Measurements from ENCODE around the gene ITGA3.
A peak's percentile ranks its signal among the peaks of the same experiment; 100 is the strongest.

ITGA3 gene

DNA sequence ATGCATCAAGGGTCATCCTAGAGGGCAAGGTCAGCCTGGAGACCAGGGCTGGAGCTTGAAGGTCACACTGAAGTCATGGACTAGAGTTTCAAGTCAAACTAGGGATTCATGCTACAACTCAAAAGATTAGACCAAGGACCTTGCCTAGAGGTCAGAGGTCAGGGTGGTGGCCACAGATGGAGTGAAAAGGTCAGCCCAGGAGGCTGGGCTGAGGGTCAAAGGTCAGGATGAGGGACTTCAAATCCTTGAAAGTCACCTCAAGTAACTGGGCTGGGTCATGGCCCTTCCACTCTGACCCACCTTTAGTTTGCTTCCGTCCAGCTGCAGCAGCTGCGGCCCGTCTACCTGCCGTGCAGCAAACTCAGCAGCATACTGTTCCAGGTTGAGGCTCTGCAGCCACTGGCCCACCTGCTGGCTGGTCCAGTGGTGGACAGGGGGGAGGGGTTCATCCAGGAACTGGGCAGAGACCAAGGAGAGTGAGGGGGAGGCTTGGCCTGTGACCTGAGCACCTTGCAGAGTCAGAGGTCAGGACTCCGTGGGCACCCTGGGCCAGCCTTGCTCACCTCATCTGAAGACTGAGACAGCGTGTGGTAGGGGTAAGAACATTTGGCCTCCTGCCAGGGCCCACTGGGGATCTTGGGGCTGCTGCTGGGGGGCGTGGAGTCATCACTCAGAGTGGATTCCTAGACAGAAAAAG is 57.9 kb downstream of the ITGA3 start:
- no peak for DNase-seq

DNA sequence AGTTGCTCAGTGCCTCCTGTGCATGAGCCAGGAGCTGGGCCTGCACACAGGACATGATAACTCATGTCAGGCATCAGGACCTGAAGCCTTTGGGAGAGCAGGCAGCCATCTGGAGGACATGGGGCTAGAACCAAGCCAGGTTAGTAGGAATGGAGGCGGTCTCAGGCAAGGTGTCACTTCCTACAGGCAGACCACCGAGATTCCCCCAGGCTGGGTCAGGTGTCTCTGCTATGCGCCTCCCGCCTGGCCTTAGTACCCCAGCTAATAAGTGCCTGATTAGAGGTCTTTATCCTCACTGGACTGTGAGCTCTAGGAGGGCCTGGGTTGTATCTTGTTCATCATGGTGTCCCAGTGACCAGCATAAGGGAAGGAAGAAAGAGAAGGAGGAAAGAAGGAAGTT is 58.5 kb downstream of the ITGA3 start:
- no peak for DNase-seq

DNA sequence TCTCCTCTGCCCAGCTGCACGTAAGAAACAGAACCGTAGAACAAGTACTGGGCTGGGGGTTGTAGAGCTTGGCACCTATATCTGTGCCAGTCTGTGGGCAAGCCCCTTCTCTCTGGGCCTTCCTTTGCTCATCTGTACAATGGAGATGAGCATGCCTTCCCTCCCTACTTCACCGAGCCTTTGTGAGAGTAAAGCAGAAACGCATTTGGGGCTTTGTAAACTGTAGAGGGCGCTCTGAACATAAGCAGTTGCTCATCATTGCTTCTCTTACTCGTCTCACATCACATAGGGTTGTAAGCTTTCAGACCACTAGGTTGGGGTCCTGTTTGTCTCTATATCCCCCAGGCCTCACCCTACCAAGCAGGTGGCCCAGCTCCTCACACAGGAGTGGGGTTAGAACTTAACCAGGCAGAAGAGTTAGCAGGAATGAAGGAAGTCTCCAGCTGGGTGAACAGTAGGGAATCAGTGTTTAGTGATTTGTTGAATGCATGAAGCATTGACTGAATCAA is 59.0 kb downstream of the ITGA3 start:
- peak; percentile 54 for DNase-seq

DNA sequence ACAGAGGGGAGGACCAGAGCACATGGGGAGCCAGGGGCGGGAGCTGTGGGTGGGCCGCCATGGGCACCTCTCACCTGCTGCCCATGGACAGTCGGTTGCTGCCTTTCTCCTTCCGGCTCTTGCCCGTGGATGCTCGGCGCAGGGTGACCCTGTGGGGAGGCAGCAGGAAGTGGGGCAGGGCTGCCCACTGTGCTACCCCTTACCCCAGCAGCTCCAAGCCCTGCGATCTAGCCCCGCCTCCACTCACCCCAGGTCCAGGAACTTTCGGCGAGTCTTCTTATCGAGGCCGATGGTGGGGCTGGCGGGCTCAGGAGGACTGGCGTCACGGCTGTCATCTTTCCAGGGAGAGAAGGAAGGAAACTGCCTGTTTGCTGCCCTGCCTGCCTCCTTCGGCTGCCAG is 59.8 kb downstream of the ITGA3 start:
- DNase-seq, result no peak

DNA sequence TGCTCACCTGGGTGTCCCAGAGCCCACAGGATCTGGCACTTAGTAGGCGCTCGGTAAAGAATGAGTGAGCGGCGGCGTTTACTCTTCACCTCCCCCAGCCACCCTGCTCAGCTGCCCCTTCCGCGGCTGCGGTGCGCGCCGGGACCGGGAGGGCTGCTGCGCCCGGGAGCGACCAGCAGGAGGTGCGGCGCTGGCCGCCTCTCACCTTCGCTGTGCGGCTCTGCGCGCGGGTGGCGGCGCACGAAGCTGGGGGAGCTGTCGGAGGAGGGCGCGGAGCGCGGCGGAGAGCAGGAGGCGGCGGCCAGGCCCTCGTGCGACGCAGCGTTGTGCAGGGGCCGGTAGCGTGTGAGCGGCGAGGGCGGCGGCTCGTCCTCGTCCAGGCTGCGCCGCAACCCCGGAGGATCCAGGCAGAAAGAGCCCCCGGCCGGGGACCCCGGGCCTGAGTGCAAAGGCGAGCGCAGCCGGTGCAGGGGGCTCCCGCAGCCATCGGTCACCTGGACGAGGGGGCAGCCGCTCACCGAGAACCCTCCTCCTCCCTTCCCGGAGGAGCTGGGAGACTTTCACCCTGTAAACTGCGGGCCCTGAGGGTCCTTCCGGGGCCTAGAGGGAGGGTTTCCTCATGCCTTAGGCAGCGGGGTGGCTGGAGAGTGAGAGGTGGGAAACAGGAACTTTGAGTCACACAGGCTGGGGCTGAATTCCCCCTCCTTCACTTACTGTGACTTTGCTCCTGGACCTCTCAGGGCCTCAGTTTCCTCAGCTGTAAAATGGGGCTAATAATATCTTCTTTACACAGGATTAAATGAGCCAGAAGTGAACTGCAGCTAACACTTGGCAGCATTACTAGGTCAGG is 61.5 kb downstream of the ITGA3 start:
- DNase-seq, result no peak

DNA sequence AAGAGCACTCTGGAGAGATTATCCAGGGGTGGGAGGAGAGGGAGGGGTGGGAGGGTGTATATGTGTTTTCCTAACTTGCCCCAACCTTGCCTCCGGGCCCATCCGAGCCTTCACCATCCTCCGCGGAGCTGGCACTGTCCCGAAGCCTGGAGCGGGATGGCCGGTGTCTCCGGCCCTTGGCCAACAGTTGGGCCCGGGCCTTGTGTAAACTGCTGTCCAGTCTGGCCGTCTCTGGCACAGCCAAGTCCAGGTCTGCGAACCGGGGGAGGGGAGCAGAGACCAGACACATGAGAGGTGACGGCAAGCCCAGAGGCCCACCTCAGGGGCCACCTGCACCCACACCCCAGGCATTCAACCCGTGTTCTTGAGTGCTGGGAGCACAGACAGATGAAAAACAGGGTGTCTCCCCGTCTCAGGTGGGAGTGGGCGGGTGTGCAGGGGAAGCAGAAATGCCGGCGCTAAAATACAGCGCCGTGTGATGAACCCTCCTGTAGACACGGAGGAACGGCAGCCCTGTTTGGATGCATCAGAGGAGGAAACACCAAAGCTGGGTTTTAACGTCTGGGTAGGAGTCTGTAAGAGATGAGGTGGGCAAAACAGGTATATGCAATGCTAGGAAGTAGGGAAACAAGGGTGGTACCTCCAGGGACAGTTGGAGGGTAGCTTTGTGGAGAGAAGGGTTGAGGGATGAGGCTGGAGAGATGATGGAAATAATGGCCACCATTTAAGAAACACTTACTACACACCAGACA is 62.3 kb downstream of the ITGA3 start:
- no peak for DNase-seq

DNA sequence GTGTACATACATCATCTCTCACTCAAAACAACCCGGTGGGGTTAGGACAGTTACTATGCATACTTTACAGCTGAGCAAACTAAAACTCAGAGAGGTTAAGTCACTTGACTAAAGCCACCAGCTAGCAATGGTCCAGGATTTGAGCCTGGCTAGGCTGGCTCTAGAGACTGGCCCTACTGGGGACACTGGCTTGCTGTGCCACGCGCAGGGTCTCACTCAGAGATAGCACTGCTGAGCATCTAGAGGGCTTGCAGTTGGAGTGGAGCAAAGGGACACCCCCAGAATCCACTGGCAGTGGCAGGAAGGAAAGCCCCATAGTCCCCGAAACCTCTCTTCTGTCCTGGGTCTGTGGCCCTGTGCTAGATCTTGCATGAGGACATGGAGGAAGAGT is 62.9 kb downstream of the ITGA3 start:
- no peak for DNase-seq

DNA sequence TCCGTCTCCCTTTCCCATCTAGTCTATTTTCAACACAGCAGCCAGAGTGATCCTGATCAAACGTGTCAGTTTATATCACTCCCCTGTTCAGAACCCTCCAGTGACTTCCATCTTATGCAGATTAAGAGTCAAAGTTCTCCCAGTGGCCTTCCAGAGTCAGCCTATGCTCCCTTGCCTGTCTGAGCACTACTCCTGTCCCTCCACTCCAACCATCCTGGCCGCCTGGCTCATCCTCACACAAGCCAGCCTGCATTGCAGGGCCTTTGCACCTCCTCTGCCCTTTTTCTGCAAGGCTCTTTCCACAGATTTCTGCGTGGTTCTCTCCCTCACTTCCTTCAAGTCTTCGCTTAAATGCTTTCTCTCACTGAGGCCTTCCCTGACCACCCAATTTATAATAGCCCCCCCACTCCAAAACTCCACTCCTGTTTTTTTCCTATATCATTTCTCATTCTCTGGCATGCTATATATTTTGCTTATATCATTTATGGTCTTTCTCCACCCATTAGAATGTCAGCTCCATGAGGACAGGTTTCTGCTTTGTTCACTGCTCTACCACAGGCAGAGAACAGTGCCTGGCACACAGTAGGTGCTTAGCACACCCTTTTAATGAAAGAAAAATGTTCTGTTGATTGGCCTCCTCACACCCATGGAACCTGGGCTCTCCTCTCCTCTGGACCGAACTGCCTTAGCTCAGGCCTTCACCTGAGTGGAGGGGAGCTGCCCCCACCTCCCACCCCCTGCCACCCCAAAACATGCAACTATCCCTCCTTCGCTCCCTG is 64.8 kb downstream of the ITGA3 start:
- no peak for DNase-seq

DNA sequence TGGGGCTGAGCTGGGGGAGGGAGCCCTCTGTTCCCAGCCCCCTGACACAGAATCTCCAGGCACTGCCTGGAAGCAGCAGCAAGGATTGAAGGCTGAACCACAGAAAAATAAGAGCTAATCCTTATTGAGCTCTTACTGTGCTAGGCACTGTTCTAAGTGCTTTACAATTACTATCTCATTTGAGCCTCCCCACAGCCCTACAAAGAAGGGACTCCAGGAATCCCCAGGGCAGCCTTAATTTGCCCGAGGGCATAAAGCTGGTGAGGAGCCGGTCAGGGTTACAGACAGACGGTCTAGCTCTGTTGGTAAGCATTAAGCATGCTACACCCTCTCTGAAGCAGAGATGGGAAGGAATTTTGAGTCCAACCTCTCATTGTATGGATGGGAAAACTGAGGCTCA is 67.0 kb downstream of the ITGA3 start:
- DNase-seq, result no peak

DNA sequence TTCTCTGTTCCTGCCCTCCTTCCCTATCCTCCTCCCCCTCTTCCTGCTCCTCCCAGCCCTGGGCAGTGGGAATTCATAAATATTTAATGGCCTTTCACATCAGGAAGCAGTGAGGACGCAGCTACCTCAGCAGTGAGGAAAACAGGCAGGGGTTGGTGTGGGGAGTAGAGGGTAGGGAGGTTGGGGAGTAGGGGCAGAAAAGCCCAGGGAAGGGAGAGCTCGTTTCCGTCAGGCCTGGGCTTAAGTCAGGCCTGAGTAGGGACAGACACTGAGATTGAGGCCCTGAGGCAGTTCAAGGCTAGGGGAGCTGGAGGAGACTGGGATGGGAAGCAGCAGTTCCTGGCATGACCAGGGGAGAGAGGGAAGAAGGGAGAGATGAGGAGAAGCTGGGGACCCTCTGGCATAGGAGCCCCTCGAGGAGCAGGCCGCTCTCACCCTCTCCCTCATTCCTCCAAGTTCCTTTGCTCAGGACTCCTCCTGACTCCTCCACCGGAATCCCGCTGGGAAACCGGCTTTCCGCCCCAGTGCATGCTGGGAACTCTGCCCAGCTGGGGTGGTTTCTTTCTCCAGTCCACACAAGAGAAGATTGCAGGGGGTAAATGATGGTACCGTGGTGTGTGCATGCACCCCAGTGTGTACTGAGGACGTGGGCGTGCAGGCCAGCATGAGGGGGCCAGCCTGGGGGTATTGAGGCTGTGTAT is 67.9 kb downstream of the ITGA3 start:
- DNase-seq, result no peak

DNA sequence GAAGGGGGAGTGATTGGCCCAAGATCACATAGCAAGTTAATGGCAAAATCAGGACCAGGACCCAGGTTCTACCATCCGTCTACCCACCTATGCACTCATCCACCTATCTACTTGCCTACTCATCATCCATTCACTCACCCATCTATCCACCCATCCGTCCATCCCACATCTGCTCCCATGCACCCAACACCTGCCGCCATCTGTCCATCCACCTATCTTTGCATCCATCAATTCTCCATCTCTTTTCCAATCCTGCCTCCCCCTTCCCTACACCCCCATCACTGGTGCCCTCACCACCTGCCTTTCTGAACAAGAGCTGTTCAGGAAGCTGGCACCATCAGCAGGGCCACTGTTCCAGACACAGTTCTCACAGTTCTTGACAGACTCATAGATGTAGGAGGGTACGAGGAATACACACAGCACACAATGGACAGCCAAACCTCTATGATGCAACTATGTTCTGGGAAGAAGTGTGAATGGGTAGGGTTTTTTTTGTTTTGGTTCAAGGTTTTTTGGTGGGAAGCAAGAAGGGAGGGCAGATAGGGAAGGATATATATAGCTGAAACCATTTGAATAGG is 69.6 kb downstream of the ITGA3 start:
- no peak for DNase-seq

DNA sequence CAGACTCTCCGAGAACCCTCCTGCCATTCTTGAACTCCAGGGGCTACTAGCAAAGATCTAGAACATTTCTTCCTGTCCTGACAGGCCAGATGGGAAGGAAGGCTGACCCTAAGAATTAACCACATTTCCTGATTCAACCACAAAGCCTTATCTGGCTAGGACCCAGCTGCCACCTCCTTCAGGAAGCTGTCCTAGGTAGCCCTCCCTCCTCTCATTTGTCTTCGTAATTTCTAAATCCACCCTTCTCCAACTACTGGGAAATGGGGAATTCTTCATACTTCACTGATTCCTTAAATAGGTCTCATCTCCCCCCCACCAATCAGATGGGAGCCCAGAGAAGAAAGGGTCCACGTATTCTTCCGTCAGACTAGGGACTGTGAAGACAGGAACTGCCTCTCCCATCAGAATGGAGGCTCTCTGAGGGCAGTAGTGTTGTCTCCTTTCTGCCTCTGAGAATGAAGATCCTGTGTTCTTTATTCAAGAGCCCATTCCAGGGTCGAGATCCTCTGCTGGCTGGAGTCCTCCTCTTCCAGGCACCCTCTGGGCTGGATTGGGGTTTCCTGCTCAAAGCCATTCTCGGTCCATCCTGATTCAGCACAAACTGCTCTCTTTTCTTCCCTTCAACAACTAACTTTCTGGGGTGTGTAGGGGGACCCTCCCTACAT is 71.9 kb downstream of the ITGA3 start:
- no peak for DNase-seq

DNA sequence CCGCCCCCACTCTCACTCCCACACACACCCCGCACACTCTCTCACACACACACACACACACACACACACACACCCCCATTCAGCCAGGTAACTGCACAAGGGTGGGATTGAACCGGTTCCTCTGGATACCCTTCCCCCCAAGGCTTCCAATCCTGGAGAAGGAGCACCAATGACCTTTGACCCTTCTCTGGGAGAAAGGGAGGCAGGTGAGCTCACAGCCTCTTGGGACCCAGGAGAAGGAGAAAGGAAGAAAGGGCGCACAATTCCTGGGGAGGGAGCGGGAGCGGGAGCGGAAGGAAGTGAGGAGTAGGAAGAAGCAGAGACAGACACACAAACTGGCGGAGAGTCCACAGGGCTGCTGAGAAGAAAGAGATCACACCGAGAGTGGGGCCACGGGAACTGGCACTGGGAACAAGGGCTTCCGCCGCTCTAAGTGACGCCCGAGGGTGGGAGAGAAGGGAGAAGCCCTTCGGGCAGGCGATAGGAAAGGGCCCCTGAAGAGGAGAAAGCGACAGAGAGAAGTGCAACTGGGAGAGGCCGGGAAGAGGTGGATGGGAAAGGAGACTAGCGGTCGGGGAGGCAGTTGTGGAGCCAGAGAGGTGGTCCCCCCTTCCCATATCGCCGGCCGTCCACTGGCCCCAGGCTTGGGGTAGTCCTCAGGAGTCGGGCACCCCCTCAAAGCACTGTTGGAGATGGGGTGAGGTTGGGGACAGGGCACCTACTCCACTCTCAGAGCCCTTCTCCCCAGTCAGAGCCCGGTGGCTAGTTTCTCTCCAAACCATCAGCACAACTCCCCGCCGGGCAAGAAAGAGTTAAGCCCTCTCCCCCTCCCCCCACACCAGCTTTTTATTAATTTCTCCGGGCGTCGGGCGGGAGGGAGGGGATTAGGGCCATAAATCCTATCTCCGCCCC is 72.8 kb downstream of the ITGA3 start:
- no peak for DNase-seq

DNA sequence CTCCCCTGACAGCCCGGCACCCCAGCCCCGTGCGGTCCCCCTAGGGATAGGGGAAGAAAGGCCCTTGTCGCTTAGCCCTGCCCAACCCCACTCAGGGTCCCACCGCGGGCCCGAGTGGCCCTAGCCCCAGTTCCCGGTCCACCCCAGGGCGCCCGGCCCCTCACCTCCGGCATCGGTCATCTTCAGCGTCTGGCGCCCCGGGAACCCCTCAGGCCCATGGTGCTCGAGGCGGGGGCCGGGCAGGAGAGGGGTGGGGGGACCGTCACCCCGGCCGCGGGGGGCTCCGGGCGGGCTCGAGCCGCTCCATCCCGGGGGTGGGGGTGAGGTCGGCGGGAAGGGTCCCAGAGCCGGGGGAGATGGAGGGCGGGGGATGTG is 73.4 kb downstream of the ITGA3 start:
- DNase-seq, result no peak

DNA sequence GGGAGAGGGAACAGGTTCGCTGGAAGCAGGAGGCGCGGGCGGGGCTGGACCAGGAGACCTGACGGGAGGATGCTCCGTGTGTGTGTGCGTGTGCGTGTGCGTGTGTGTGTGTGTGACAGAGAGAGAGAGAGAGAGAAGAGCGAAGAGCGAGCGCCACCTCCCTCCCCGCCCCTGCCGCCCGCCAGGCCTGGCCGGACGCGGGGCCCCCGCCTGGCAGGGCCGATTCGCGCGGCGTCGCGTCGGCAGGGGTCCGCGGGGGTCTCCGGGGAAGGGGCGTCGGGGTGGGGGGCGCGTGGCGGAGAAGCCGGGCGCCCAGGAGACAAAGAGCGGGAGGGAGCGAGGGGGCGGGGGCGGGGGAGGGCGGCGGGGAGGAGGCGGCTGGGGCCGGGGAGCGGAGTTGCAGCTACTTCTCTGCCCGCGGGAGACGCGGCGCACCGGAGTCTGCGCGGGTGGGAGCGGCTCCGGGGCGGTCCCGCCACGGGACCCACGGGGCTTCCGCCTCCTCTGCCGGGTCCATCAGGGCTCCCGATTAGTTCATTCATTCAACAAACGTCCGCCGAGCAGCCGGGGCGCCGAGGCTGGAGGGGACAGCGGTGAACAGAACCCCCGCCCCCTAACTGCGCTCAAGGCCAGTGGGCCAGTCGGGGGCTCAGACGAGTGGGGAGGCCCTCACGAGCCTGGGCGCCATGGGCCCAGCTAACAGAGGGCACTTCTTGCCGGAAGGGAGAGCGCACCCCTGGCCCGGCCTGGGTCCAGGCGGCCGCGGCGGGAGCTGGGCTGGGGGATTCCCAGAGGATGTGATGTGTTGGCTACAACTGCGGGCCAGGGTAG is 74.0 kb downstream of the ITGA3 start, which contains the start of gene SAMD14:
Gene SAMD14, minus strand, starts transcription at position 433 of the 831 bp plus-strand sequence. CDS start 5,201 bp downstream, outside the sequence.
- DNase-seq, result no peak

DNA sequence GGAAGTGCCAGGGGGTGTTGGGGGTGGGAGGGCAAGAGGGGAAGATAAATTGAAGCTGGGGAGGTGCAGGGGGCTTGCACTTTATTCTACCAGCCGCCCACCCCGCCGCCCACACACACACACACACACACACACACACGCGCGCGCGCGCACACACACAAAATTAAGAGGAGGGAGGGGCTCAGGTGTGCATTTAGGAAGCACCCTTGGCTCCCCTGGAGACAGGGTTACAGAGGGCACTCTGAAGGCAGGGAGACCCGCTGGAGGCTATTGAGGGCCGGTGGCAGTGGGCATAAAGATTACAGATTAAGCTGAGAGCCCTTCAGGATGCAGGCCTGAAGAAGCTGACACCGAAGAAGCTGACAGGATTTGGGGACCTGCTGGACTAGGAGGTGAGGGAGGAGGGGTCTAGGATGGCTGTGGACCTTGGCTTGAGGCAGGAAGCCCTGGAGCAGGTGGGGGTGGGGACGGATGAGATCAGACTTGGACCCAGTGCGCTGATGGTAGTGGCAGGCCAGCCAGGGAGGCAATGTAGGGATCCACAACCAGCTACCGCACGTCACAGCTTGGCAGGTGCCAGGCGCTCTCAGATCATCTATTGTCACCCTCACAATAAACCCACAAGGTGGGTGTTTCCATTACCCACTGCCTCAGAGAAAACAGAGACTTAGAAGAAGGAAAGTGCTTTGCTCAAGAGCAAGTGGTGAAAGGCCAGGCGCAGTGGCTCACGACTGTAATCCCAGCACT is 74.8 kb downstream of the ITGA3 start:
- no peak for DNase-seq

DNA sequence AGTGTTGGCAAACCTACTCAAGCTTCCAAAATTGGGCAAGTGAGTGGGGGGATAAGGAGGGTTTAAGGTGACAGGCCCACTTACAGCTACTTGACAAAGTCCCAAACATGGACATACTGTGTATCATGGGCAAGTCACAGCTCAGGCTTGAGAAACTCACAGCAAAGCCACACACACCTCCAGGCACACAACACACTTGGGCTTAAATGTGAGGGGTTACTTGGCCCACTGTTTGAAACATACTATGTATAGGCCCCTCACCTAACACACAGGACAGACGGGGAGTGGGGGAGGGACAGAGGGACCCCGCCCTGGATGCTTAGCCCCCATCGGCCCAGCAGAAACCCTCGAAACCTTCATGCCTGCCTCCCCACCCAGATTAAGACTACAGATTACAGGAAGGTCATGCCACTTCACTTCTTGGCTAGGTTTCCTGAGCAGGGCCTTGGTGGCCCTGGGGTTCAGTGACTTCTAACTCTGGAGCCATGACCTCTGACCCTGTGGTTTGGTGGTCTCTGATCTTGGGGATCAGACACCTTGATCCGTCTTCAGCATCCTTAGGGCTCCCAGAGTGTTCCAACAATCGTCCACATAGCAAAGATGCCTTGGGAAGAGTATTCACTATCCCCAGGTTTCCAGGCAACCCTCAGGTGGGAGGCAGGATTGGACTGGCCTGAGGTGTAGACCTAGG is 76.3 kb downstream of the ITGA3 start:
- DNase-seq, result no peak
